ENCODE data around the gene PTGFRN. TPM values are rescaled to one million over a fixed set of nuclear protein-coding genes. Genes with fewer than 3 reads are reported as not detected.
"Not testable (repeated sequence)": the region's sequence is repeated elsewhere in the genome, so short reads cannot be mapped to it uniquely, and the experiment has no call there.

PTGFRN gene
- polyA plus RNA-seq (2012; ENCODE audit: missing spikeins), result 2.2 TPM

- FAIRE-seq (no peak), DNase-seq (ENCODE audit: insufficient read length) (peak; percentile 29)
- TF ChIP-seq POLR2A (IDR thresholded peaks at IDR 0.05; ENCODE audit: low read depth, low read length), result no peak
- TF ChIP-seq POLR2AphosphoS5 (IDR thresholded peaks at IDR 0.05; ENCODE audit: low read depth, low read length), result no peak
- no peak for TF ChIP-seq TAF1 (IDR thresholded peaks at IDR 0.05; ENCODE audit: borderline replicate concordance, low read depth, low read length)
These were observed at the start of gene PTGFRN for GRCh38 chr1:116909512-116910378. Gene PTGFRN (plus strand): TSS chr1:116909916. CDS start chr1:116910204, 288 bp downstream.

- DNase-seq (ENCODE audit: insufficient read length); FAIRE-seq: not testable (repeated sequence)
These were observed 49.5 kb upstream of the PTGFRN start for GRCh38 chr1:116860167-116860566.

GRCh38 chr1:116861137-116861536, 48.6 kb upstream of the PTGFRN start:
- FAIRE-seq (no peak), DNase-seq (ENCODE audit: insufficient read length) (no peak)
- TF ChIP-seq POLR2A (IDR thresholded peaks at IDR 0.05; ENCODE audit: low read depth, low read length) (no peak), POLR2AphosphoS5 (IDR thresholded peaks at IDR 0.05; ENCODE audit: low read depth, low read length) (no peak), TAF1 (IDR thresholded peaks at IDR 0.05; ENCODE audit: borderline replicate concordance, low read depth, low read length) (no peak)

- not testable (repeated sequence) for DNase-seq (ENCODE audit: insufficient read length); FAIRE-seq
These were observed 46.7 kb upstream of the PTGFRN start for GRCh38 chr1:116863031-116863430.

GRCh38 chr1:116866478-116866877, 43.2 kb upstream of the PTGFRN start:
- not testable (repeated sequence) for FAIRE-seq

GRCh38 chr1:116868385-116868784, 41.3 kb upstream of the PTGFRN start:
- TF ChIP-seq POLR2AphosphoS5 (IDR thresholded peaks at IDR 0.05; ENCODE audit: low read depth, low read length) (no peak), POLR2A (IDR thresholded peaks at IDR 0.05; ENCODE audit: low read depth, low read length) (no peak), TAF1 (IDR thresholded peaks at IDR 0.05; ENCODE audit: borderline replicate concordance, low read depth, low read length) (no peak)
- FAIRE-seq (no peak), DNase-seq (ENCODE audit: insufficient read length) (no peak)

More at GRCh38 chr1:116866478-116866877, 43.2 kb upstream of the PTGFRN start:
- DNase-seq (ENCODE audit: insufficient read length), result not testable (repeated sequence)

GRCh38 chr1:116869611-116870010, 40.1 kb upstream of the PTGFRN start:
- TF ChIP-seq POLR2AphosphoS5 (IDR thresholded peaks at IDR 0.05; ENCODE audit: low read depth, low read length) (no peak), TAF1 (IDR thresholded peaks at IDR 0.05; ENCODE audit: borderline replicate concordance, low read depth, low read length) (no peak), POLR2A (IDR thresholded peaks at IDR 0.05; ENCODE audit: low read depth, low read length) (no peak)
- FAIRE-seq (no peak), DNase-seq (ENCODE audit: insufficient read length) (no peak)

GRCh38 chr1:116870300-116870699, 39.4 kb upstream of the PTGFRN start:
- FAIRE-seq (no peak), DNase-seq (ENCODE audit: insufficient read length) (no peak)
- no peak for TF ChIP-seq POLR2AphosphoS5 (IDR thresholded peaks at IDR 0.05; ENCODE audit: low read depth, low read length)
- no peak for TF ChIP-seq POLR2A (IDR thresholded peaks at IDR 0.05; ENCODE audit: low read depth, low read length)
- no peak for TF ChIP-seq TAF1 (IDR thresholded peaks at IDR 0.05; ENCODE audit: borderline replicate concordance, low read depth, low read length)

GRCh38 chr1:116871779-116872146, 38.0 kb upstream of the PTGFRN start:
- FAIRE-seq (no peak), DNase-seq (ENCODE audit: insufficient read length) (no peak)
- no peak for TF ChIP-seq POLR2A (IDR thresholded peaks at IDR 0.05; ENCODE audit: low read depth, low read length)
- TF ChIP-seq TAF1 (IDR thresholded peaks at IDR 0.05; ENCODE audit: borderline replicate concordance, low read depth, low read length), result no peak
- TF ChIP-seq POLR2AphosphoS5 (IDR thresholded peaks at IDR 0.05; ENCODE audit: low read depth, low read length), result no peak

GRCh38 chr1:116873680-116874271, 35.9 kb upstream of the PTGFRN start:
- TF ChIP-seq POLR2AphosphoS5 (IDR thresholded peaks at IDR 0.05; ENCODE audit: low read depth, low read length), result no peak
- no peak for TF ChIP-seq POLR2A (IDR thresholded peaks at IDR 0.05; ENCODE audit: low read depth, low read length)
- TF ChIP-seq TAF1 (IDR thresholded peaks at IDR 0.05; ENCODE audit: borderline replicate concordance, low read depth, low read length), result no peak
- no peak for FAIRE-seq

GRCh38 chr1:116874733-116875249, 34.9 kb upstream of the PTGFRN start:
- FAIRE-seq (no peak), DNase-seq (ENCODE audit: insufficient read length) (no peak)
- TF ChIP-seq POLR2AphosphoS5 (IDR thresholded peaks at IDR 0.05; ENCODE audit: low read depth, low read length) (no peak), TAF1 (IDR thresholded peaks at IDR 0.05; ENCODE audit: borderline replicate concordance, low read depth, low read length) (no peak), POLR2A (IDR thresholded peaks at IDR 0.05; ENCODE audit: low read depth, low read length) (no peak)

More at GRCh38 chr1:116873680-116874271, 35.9 kb upstream of the PTGFRN start:
- DNase-seq (ENCODE audit: insufficient read length), result no peak

- FAIRE-seq, result no peak
- no peak for TF ChIP-seq POLR2AphosphoS5 (IDR thresholded peaks at IDR 0.05; ENCODE audit: low read depth, low read length)
- TF ChIP-seq POLR2A (IDR thresholded peaks at IDR 0.05; ENCODE audit: low read depth, low read length), result no peak
- TF ChIP-seq TAF1 (IDR thresholded peaks at IDR 0.05; ENCODE audit: borderline replicate concordance, low read depth, low read length), result no peak
- DNase-seq (ENCODE audit: insufficient read length), result no peak
These were observed 34.3 kb upstream of the PTGFRN start for GRCh38 chr1:116875391-116875790.

- not testable (repeated sequence) for FAIRE-seq
These were observed 33.8 kb upstream of the PTGFRN start for GRCh38 chr1:116875946-116876345.

More at GRCh38 chr1:116875946-116876345, 33.8 kb upstream of the PTGFRN start:
- not testable (repeated sequence) for DNase-seq (ENCODE audit: insufficient read length)

All from GM12892 (cell line).